Measurements from ENCODE around the gene SIDT1. TPM values are rescaled to one million over a fixed set of nuclear protein-coding genes. Genes with fewer than 3 reads are reported as not detected.
A peak's percentile ranks its signal among the peaks of the same experiment; 100 is the strongest.

SIDT1 gene
- total RNA-seq, 4 donors from 2014 or later: 0.13 to 2.7 (median 0.99) TPM

GRCh38 chr3:113607219-113607596, 74.9 kb downstream of the SIDT1 start:
- WGBS, 2 donors: 75 to 91% methylated on average over 4 to 5 of the region's 5 CpGs
- TF ChIP-seq CTCF (IDR thresholded peaks at IDR 0.05): no peak
- TF ChIP-seq POLR2A (IDR thresholded peaks at IDR 0.05): no peak

GRCh38 chr3:113614402-113614801, 82.0 kb downstream of the SIDT1 start:
- DNase-seq (ENCODE audit: low spot score in 2 of 2): peak in 1 of 2 donors; percentile 42
- intact Hi-C loops (cut with DNase I; ENCODE audit: low total_unique reads): no loop called here
- no peak overlapping the region for H3K4me3 ChIP-seq (ENCODE audit: low read depth, poor library complexity, severe bottlenecking)
- WGBS, 2 donors: 59 to 61% methylated on average over 5 of the region's 5 CpGs
- no peak for TF ChIP-seq CTCF (IDR thresholded peaks at IDR 0.05)
- no peak for TF ChIP-seq POLR2A (IDR thresholded peaks at IDR 0.05)

More at GRCh38 chr3:113607219-113607596, 74.9 kb downstream of the SIDT1 start:
- DNase-seq (ENCODE audit: low spot score in 2 of 2): no peak
- intact Hi-C loops (cut with DNase I; ENCODE audit: low total_unique reads): loop anchor here (5.0 kb wide), 1 partner anchor 300 kb away; no protein-coding TSS in a partner anchor
- H3K4me3 ChIP-seq (ENCODE audit: low read depth, poor library complexity, severe bottlenecking): no peak overlapping the region

- H3K4me3 ChIP-seq (ENCODE audit: low read depth, poor library complexity, severe bottlenecking): no peak overlapping the region
- no peak for DNase-seq (ENCODE audit: low spot score in 2 of 2)
- 77 to 84% methylated on average over 4 of the region's 4 CpGs for WGBS, 2 donors
- TF ChIP-seq CTCF (IDR thresholded peaks at IDR 0.05) (no peak), POLR2A (IDR thresholded peaks at IDR 0.05) (no peak)
- intact Hi-C loops (cut with DNase I; ENCODE audit: low total_unique reads): no loop called here
Observed at GRCh38 chr3:113615976-113616375, 83.6 kb downstream of the SIDT1 start.

GRCh38 chr3:113617726-113618125, 85.4 kb downstream of the SIDT1 start:
- 89 to 92% methylated on average over 2 of the region's 2 CpGs for WGBS, 2 donors
- no peak for DNase-seq (ENCODE audit: low spot score in 2 of 2)
- no peak for TF ChIP-seq POLR2A (IDR thresholded peaks at IDR 0.05)
- TF ChIP-seq CTCF (IDR thresholded peaks at IDR 0.05): no peak
- intact Hi-C loops (cut with DNase I; ENCODE audit: low total_unique reads): no loop called here
- H3K4me3 ChIP-seq (ENCODE audit: low read depth, poor library complexity, severe bottlenecking): no peak overlapping the region

GRCh38 chr3:113620091-113620490, 87.7 kb downstream of the SIDT1 start:
- H3K4me3 ChIP-seq (ENCODE audit: low read depth, poor library complexity, severe bottlenecking): no peak overlapping the region
- DNase-seq (ENCODE audit: low spot score in 2 of 2): no peak
- intact Hi-C loops (cut with DNase I; ENCODE audit: low total_unique reads): no loop called here
- TF ChIP-seq CTCF (IDR thresholded peaks at IDR 0.05) (no peak), POLR2A (IDR thresholded peaks at IDR 0.05) (no peak)

- intact Hi-C loops (cut with DNase I; ENCODE audit: low total_unique reads): no loop called here
- 32 to 38% methylated on average over 19 of the region's 19 CpGs for WGBS, 2 donors
- no peak for TF ChIP-seq POLR2A (IDR thresholded peaks at IDR 0.05)
- TF ChIP-seq CTCF (IDR thresholded peaks at IDR 0.05): no peak
- DNase-seq (ENCODE audit: low spot score in 2 of 2): no peak
- H3K4me3 ChIP-seq (ENCODE audit: low read depth, poor library complexity, severe bottlenecking): no peak overlapping the region
Observed at GRCh38 chr3:113623324-113623723, 91.0 kb downstream of the SIDT1 start.
